ENCODE measurements around the gene PPP2R1B. TPM values are rescaled to one million over a fixed set of nuclear protein-coding genes. Genes with fewer than 3 reads are reported as not detected.

PPP2R1B gene
- polyA plus RNA-seq, 1 donor from 2014 or later, result 10.4 TPM

DNA sequence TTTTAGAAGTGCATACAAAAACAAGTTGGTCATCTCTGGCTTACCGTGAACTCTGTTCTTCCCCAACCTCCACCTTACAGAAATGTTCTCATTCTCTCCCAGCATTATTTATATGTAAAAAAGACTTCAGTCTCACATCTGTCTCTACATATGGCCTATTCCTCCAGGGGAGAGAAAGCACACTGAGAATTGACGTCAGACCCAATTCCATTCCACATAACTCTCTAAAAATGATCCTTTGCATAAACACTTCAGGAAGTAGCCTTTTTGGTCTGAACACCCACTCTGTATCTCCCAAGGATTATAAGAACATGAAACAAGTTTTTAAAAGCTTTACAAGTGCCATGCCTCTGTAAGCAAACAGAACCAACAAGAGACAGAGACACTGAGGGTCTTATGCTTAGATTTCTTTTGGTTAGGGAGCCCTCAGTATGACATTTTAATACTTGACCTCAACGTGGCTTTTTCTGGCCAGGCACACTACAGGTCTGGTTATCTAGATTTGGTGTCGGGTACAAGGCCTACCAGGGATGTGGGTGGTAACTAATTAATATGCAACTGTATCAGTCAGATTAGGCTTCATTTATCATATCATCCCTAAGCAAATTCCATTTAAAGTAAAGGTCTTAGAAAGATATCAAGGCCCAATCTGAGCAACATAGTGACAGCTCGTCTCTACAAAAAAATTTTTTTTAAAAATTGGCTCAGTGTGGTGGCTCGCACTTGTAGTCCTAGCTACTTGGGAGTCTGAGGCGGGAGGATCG lies 48.5 kb upstream of the PPP2R1B start:
- Histone ChIP-seq H3K4me2 (ENCODE audit: low read length) (no peak overlapping the region), H3F3A (ENCODE audit: insufficient read depth, low read length, poor library complexity, severe bottlenecking) (no peaks in the 10 kb centered on the region), H3K4me3 (ENCODE audit: low read length) (no peak overlapping the region), H3K27me3 (ENCODE audit: insufficient read depth, low read depth, low read length) (no peaks in the 10 kb centered on the region), H3K9ac (ENCODE audit: low read length) (no peak overlapping the region), H3K9me2 (ENCODE audit: insufficient read depth, low read length) (no peaks in the 10 kb centered on the region), H3K79me2 (replicated peaks; ENCODE audit: insufficient read depth, low read length) (no peaks in the 10 kb centered on the region), H2AFZ (ENCODE audit: low read depth, low read length) (no peak overlapping the region), H3K9me3 (ENCODE audit: low read length) (no peaks in the 10 kb centered on the region), H3K27ac (ENCODE audit: low read length) (no peak overlapping the region), H4K20me1 (ENCODE audit: insufficient read depth) (no peaks in the 10 kb centered on the region), H3K36me3 (ENCODE audit: insufficient read depth, low read length) (peaks cover 4% of the 10 kb centered on the region)
- TF ChIP-seq MXI1 (conservative IDR thresholded peaks at IDR 0.05; ENCODE audit: poor library complexity, severe bottlenecking) (no peak), EZH2 (IDR thresholded peaks at IDR 0.05; ENCODE audit: borderline replicate concordance, insufficient read depth, low read length, poor library complexity, severe bottlenecking) (no peak), POLR2AphosphoS5 (IDR thresholded peaks at IDR 0.05) (no peak), RAD21 (conservative IDR thresholded peaks at IDR 0.05) (no peak), SMC3 (conservative IDR thresholded peaks at IDR 0.05; ENCODE audit: poor library complexity) (no peak), EP300 (conservative IDR thresholded peaks at IDR 0.05; ENCODE audit: poor library complexity, severe bottlenecking) (no peak), TAF1 (IDR thresholded peaks at IDR 0.05; ENCODE audit: low read depth) (no peak)
- TF ChIP-seq, protein P1, sequence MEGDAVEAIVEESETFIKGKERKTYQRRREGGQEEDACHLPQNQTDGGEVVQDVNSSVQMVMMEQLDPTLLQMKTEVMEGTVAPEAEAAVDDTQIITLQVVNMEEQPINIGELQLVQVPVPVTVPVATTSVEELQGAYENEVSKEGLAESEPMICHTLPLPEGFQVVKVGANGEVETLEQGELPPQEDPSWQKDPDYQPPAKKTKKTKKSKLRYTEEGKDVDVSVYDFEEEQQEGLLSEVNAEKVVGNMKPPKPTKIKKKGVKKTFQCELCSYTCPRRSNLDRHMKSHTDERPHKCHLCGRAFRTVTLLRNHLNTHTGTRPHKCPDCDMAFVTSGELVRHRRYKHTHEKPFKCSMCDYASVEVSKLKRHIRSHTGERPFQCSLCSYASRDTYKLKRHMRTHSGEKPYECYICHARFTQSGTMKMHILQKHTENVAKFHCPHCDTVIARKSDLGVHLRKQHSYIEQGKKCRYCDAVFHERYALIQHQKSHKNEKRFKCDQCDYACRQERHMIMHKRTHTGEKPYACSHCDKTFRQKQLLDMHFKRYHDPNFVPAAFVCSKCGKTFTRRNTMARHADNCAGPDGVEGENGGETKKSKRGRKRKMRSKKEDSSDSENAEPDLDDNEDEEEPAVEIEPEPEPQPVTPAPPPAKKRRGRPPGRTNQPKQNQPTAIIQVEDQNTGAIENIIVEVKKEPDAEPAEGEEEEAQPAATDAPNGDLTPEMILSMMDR (IDR thresholded peaks at IDR 0.05; ENCODE audit: poor library complexity, severe bottlenecking), result no peak
- TF ChIP-seq, protein P2, sequence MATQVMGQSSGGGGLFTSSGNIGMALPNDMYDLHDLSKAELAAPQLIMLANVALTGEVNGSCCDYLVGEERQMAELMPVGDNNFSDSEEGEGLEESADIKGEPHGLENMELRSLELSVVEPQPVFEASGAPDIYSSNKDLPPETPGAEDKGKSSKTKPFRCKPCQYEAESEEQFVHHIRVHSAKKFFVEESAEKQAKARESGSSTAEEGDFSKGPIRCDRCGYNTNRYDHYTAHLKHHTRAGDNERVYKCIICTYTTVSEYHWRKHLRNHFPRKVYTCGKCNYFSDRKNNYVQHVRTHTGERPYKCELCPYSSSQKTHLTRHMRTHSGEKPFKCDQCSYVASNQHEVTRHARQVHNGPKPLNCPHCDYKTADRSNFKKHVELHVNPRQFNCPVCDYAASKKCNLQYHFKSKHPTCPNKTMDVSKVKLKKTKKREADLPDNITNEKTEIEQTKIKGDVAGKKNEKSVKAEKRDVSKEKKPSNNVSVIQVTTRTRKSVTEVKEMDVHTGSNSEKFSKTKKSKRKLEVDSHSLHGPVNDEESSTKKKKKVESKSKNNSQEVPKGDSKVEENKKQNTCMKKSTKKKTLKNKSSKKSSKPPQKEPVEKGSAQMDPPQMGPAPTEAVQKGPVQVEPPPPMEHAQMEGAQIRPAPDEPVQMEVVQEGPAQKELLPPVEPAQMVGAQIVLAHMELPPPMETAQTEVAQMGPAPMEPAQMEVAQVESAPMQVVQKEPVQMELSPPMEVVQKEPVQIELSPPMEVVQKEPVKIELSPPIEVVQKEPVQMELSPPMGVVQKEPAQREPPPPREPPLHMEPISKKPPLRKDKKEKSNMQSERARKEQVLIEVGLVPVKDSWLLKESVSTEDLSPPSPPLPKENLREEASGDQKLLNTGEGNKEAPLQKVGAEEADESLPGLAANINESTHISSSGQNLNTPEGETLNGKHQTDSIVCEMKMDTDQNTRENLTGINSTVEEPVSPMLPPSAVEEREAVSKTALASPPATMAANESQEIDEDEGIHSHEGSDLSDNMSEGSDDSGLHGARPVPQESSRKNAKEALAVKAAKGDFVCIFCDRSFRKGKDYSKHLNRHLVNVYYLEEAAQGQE (IDR thresholded peaks at IDR 0.05; ENCODE audit: borderline replicate concordance), result no peak

- no peaks in the 10 kb centered on the region for H3K9me2 ChIP-seq (ENCODE audit: insufficient read depth, low read length)
- no peak overlapping the region for H2AFZ ChIP-seq (ENCODE audit: low read depth, low read length)
- H3K9me3 ChIP-seq (ENCODE audit: low read length), result no peaks in the 10 kb centered on the region
- no peak overlapping the region for H3K27ac ChIP-seq (ENCODE audit: low read length)
- TF ChIP-seq SMC3 (conservative IDR thresholded peaks at IDR 0.05; ENCODE audit: poor library complexity) (no peak), MXI1 (conservative IDR thresholded peaks at IDR 0.05; ENCODE audit: poor library complexity, severe bottlenecking) (no peak), EP300 (conservative IDR thresholded peaks at IDR 0.05; ENCODE audit: poor library complexity, severe bottlenecking) (no peak), RAD21 (conservative IDR thresholded peaks at IDR 0.05) (no peak), POLR2AphosphoS5 (IDR thresholded peaks at IDR 0.05) (no peak), TAF1 (IDR thresholded peaks at IDR 0.05; ENCODE audit: low read depth) (no peak), EZH2 (IDR thresholded peaks at IDR 0.05; ENCODE audit: borderline replicate concordance, insufficient read depth, low read length, poor library complexity, severe bottlenecking) (no peak)
- TF ChIP-seq, protein P2 (IDR thresholded peaks at IDR 0.05; ENCODE audit: borderline replicate concordance), result no peak
- TF ChIP-seq, protein P1 (IDR thresholded peaks at IDR 0.05; ENCODE audit: poor library complexity, severe bottlenecking), result no peak
- H3F3A ChIP-seq (ENCODE audit: insufficient read depth, low read length, poor library complexity, severe bottlenecking), result no peaks in the 10 kb centered on the region
- no peaks in the 10 kb centered on the region for H4K20me1 ChIP-seq (ENCODE audit: insufficient read depth)
- H3K36me3 ChIP-seq (ENCODE audit: insufficient read depth, low read length), result peaks cover 4% of the 10 kb centered on the region
- no peaks in the 10 kb centered on the region for H3K27me3 ChIP-seq (ENCODE audit: insufficient read depth, low read depth, low read length)
- no peak overlapping the region for H3K4me2 ChIP-seq (ENCODE audit: low read length)
- no peak overlapping the region for H3K4me3 ChIP-seq (ENCODE audit: low read length)
- no peaks in the 10 kb centered on the region for H3K79me2 ChIP-seq (replicated peaks; ENCODE audit: insufficient read depth, low read length)
- H3K9ac ChIP-seq (ENCODE audit: low read length), result no peak overlapping the region
These were observed 47.9 kb upstream of the PPP2R1B start for GRCh38 chr11:111814106-111814505.

Measured in neural cell (in vitro differentiated cells).